OCI-LY1 (cell line): Measurements from ENCODE around the gene RPS6KA2.

Experiments
- H2AFZ ChIP-seq: fragments of 200-600 bp; sonication (generic), shearing (Covaris generic); 2 replicates; pipeline ENCODE4 v1.6.0; 2014; ENCODE audit warnings: antibody characterized with exemption, mild to moderate bottlenecking, low read length
- H3F3A ChIP-seq: fragments of 200-600 bp; sonication (generic), shearing (Covaris generic); 2 replicates; pipeline ENCODE4 v1.6.0; 2014; ENCODE audit warnings: mild to moderate bottlenecking, antibody characterized with exemption, low read length, moderate library complexity; ENCODE audit not compliant: insufficient read depth
- H3K27ac ChIP-seq: fragments of 200-600 bp; sonication (generic); 2 replicates; pipeline ENCODE4 v1.5.1; 2014; ENCODE audit warnings: low read length, mixed run types, mild to moderate bottlenecking, low read depth; ENCODE audit not compliant: poor library complexity, severe bottlenecking
- H3K27me3 ChIP-seq: fragments of 200-600 bp; sonication (generic); 2 replicates; pipeline ENCODE4 v1.6.0; 2014; ENCODE audit warnings: antibody characterized with exemption, mild to moderate bottlenecking, low read length, moderate library complexity; ENCODE audit not compliant: insufficient read depth
- H3K36me3 ChIP-seq: fragments of 200-600 bp; sonication (generic); 2 replicates; pipeline ENCODE4 v1.6.1; 2014; ENCODE audit warnings: mild to moderate bottlenecking, antibody characterized with exemption, low read length, moderate library complexity, mixed read lengths; ENCODE audit not compliant: insufficient read depth
- H3K4me1 ChIP-seq: fragments of 200-600 bp; sonication (generic); 2 replicates; pipeline ENCODE4 v1.5.1; 2014; ENCODE audit warnings: mild to moderate bottlenecking, low read length, moderate library complexity; ENCODE audit not compliant: insufficient read depth, severe bottlenecking
- H3K4me2 ChIP-seq: fragments of 200-600 bp; sonication (generic), shearing (Covaris generic); 2 replicates; pipeline ENCODE4 v1.6.1; 2014; ENCODE audit warnings: low read length
- H3K4me3 ChIP-seq: fragments of 200-600 bp; sonication (generic); 2 replicates; pipeline ENCODE4 v1.5.1; 2014; ENCODE audit warnings: low read length, low read depth, mild to moderate bottlenecking, mixed read lengths; ENCODE audit not compliant: poor library complexity, severe bottlenecking
- H3K79me2 ChIP-seq: fragments of 200-600 bp; shearing (Covaris generic); 2 replicates; pipeline ENCODE4 v1.6.1; 2016; ENCODE audit warnings: mixed run types, low read length, mixed read lengths; ENCODE audit not compliant: insufficient read depth
- H3K9ac ChIP-seq: fragments of 200-600 bp; sonication (generic), shearing (Covaris generic); 2 replicates; pipeline ENCODE4 v1.6.1; 2014; ENCODE audit warnings: mild to moderate bottlenecking, low read length, mixed read lengths
- H3K9me2 ChIP-seq: fragments of 200-600 bp; sonication (generic), shearing (Covaris generic); 2 replicates; pipeline ENCODE4 v1.6.1; 2014; ENCODE audit warnings: low read depth, mild to moderate bottlenecking, low read length, mixed read lengths
- H3K9me3 ChIP-seq: fragments of 200-600 bp; shearing (Covaris generic); 2 replicates; pipeline ENCODE4 v1.6.1; 2014; ENCODE audit warnings: low read length, mixed read lengths
- H4K20me1 ChIP-seq: fragments of 200-600 bp; sonication (generic), shearing (Covaris generic); 2 replicates; pipeline ENCODE4 v1.6.0; 2016; ENCODE audit warnings: mild to moderate bottlenecking, low read length; ENCODE audit not compliant: insufficient read depth
- EZH2 ChIP-seq: fragments of 200-600 bp; sonication (generic), shearing (Covaris generic); IDR thresholded peaks from 2 replicates; pipeline ENCODE4 v1.8.0; 2017; ENCODE audit warnings: borderline replicate concordance, mixed run types, mild to moderate bottlenecking, antibody characterized with exemption, low read length, moderate library complexity, mixed read lengths
- TF ChIP-seq, protein P1 (sequence below): fragments of 200-600 bp; sonication (generic), shearing (Covaris generic); IDR thresholded peaks from 2 replicates; pipeline ENCODE4 v1.5.1; 2017; ENCODE audit warnings: mild to moderate bottlenecking, antibody characterized with exemption, low read length, moderate library complexity, mixed read lengths

Gene RPS6KA2

DNA sequence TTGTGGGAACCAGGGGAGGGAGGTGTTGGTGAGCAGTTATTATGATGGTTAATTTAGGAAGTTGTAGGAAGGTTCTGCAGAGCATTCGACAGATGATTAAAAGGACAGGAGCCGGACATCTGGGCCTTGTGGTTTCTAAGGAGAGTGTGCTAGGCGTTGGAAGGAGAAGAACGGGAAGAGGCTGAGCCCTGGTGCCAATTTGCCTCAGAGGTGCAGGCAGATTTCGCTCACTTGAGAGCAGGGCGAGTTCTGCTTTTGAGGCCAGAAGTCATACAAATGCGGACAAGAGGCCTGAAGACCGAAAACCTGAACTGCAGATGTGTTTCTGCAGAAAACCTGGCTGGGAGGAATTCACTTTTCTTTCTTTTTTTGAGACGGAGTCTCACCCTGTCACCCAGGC lies 30.5 kb upstream of the RPS6KA2 start:
- no peaks in the 10 kb centered on the region for H3K79me2 ChIP-seq
- no peaks in the 10 kb centered on the region for H3K4me1 ChIP-seq
- no peaks in the 10 kb centered on the region for H3K9me3 ChIP-seq
- H3K36me3 ChIP-seq: no peaks in the 10 kb centered on the region; the same call in 1 of the 2 replicates
- no peaks in the 10 kb centered on the region for H3F3A ChIP-seq
- no peak overlapping the region for H3K4me3 ChIP-seq
- no peaks in the 10 kb centered on the region for H4K20me1 ChIP-seq
- no peak overlapping the region for H3K27ac ChIP-seq
- H3K27me3 ChIP-seq: peaks cover 5% of the 10 kb centered on the region; the same call in 1 of the 2 replicates
- H3K9me2 ChIP-seq: no peaks in the 10 kb centered on the region
- no peak for TF ChIP-seq EZH2
- TF ChIP-seq, protein P1, sequence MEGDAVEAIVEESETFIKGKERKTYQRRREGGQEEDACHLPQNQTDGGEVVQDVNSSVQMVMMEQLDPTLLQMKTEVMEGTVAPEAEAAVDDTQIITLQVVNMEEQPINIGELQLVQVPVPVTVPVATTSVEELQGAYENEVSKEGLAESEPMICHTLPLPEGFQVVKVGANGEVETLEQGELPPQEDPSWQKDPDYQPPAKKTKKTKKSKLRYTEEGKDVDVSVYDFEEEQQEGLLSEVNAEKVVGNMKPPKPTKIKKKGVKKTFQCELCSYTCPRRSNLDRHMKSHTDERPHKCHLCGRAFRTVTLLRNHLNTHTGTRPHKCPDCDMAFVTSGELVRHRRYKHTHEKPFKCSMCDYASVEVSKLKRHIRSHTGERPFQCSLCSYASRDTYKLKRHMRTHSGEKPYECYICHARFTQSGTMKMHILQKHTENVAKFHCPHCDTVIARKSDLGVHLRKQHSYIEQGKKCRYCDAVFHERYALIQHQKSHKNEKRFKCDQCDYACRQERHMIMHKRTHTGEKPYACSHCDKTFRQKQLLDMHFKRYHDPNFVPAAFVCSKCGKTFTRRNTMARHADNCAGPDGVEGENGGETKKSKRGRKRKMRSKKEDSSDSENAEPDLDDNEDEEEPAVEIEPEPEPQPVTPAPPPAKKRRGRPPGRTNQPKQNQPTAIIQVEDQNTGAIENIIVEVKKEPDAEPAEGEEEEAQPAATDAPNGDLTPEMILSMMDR: no peak
- no peak overlapping the region for H3K9ac ChIP-seq
- no peak overlapping the region for H2AFZ ChIP-seq
- H3K4me2 ChIP-seq: no peak overlapping the region

DNA sequence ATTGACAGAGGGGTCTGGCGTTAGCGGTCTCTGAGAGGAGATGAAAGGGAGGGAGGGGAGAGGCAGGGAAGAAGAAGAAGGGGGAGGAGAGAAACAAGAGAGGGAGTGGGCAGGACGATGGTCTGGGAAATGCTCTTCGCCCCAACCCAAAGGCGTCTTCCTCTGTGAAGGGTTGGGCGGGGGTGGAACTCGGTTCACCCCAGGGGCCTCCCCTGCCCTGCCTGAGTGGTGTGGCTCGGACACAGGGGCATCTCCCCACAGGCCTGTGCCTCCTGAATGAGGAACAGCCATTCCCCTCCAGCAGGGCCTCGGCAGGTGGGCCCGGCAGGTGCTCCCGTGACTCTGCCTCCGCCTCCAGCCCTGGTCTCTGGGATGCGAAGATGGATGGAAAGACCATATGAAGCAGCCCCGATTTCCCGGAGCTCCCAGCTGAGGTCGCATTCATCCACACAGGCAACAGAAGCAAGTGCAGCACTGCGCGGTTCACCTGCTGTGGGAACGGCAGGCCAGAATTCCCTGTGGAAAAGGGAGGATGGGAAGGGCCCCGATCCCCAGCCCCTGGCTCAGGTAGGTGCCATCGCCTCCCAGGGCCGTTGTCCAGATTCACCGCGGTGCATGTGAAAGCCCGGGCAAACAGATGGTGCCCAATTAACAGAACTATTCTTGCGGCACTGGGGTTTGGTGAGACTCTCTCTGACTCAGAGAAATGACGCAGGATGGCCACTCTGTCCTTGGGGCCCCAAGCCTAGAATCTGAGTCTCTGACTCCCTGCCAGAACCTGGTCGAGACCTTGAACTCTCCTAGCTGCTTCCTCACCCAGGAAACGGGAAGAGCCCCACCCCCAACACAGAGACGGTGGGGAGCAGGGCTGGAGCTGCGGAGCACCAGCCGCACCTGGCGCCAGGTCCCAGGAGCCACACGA lies 29.4 kb upstream of the RPS6KA2 start:
- Histone ChIP-seq H3K9me2 (no peaks in the 10 kb centered on the region), H3K4me3 (no peak overlapping the region), H2AFZ (no peak overlapping the region), H3K4me2 (no peak overlapping the region), H3K9me3 (no peaks in the 10 kb centered on the region), H3K27me3 (no peaks in the 10 kb centered on the region), H3K9ac (no peak overlapping the region), H4K20me1 (no peaks in the 10 kb centered on the region), H3K79me2 (no peaks in the 10 kb centered on the region), H3K27ac (no peak overlapping the region), H3F3A (no peaks in the 10 kb centered on the region), H3K36me3 (no peaks in the 10 kb centered on the region), H3K4me1 (no peaks in the 10 kb centered on the region)
- TF ChIP-seq EZH2: no peak
- TF ChIP-seq, protein P1: no peak

DNA sequence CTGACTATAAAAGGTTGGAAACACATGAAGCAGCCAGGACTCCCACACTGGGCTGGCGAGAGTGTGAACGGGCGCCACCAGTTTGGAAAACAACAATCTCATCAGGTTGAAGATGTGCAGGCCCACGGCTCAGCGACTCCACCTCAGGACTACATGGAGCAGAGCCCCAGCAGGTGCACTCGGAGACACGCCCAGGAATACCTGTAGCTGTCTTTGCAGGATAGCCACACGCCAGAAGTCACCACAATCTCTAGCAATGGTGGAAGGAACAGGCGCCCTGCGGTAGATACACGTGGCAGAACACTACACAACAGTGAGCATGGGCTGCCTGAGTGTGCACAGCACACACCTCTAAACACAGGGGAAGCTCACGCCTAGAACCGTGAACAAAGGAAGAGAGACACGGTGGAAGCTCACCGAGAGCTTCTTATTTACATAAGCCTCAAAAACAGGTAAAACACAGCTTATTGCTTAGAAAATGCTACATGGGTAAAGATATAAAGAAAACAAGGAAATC lies 28.7 kb upstream of the RPS6KA2 start:
- no peak for TF ChIP-seq EZH2
- TF ChIP-seq, protein P1: no peak
- H3K27me3 ChIP-seq: no peaks in the 10 kb centered on the region
- no peaks in the 10 kb centered on the region for H3K9me2 ChIP-seq
- no peaks in the 10 kb centered on the region for H4K20me1 ChIP-seq
- H3K36me3 ChIP-seq: no peaks in the 10 kb centered on the region
- H3K4me3 ChIP-seq: no peak overlapping the region
- H3K4me1 ChIP-seq: no peaks in the 10 kb centered on the region
- H2AFZ ChIP-seq: no peak overlapping the region
- H3K9ac ChIP-seq: no peak overlapping the region
- H3K27ac ChIP-seq: no peak overlapping the region
- no peak overlapping the region for H3K4me2 ChIP-seq
- no peaks in the 10 kb centered on the region for H3F3A ChIP-seq
- H3K79me2 ChIP-seq: no peaks in the 10 kb centered on the region
- no peaks in the 10 kb centered on the region for H3K9me3 ChIP-seq
